ENCODE measurements around the gene TMEM191C. TPM values are rescaled to one million over a fixed set of nuclear protein-coding genes. Genes with fewer than 3 reads are reported as not detected.
"Not testable (repeated sequence)": the region's sequence is repeated elsewhere in the genome, so short reads cannot be mapped to it uniquely, and the experiment has no call there.

Gene TMEM191C
- total and polyA plus RNA-seq, 2 of the 13 experiments (the other 11 are each of a cell fraction or from before 2014, with no cell fraction given) = 1.2 to 2.9 TPM

DNA sequence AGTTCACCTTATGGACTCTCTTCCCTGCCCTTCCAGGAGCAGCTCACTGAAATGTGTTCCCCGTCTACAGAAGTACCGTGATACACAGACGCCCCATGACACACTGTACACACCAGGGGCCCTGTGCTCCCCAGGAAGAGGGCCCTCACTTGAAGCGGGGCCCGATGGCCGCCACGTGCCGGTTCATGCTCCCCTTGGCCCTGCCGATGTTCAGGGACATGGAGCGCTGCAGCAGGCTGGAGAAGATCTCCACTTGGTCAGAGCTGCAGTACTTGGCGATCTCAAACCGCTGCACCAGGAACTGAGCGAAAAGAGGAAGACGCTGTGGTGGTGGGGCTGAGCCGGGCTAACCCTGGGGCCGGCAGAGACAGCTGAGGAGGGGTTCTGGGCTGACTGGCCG lies 20.5 kb downstream of the TMEM191C start:
- H3K9me3 ChIP-seq (ENCODE audit: low read length); BruUV-seq (replicated peaks); ATAC-seq; H3K4me1 ChIP-seq (ENCODE audit: insufficient read depth, low read length); H3K27ac ChIP-seq (ENCODE audit: extremely low read length, insufficient read depth, low read length); H2AFZ ChIP-seq (ENCODE audit: low read length); H3K9ac ChIP-seq (ENCODE audit: insufficient read depth, low read depth, low read length); intact Hi-C loops (cut with micrococcal nuclease; ENCODE audit: unreplicated experiment); POLR2A ChIA-PET; FAIRE-seq; H3K79me2 ChIP-seq (ENCODE audit: insufficient read depth, low read length); H4K20me1 ChIP-seq (ENCODE audit: insufficient read depth, low read length); H3K27me3 ChIP-seq (ENCODE audit: control insufficient read depth in 1 of 2, insufficient read depth in 2 of 2, low read length in 2 of 2); H3K36me3 ChIP-seq (replicated peaks in 1 of 2; ENCODE audit: control insufficient read depth in 1 of 2, insufficient read depth in 2 of 2, low read length in 2 of 2); H3K4me3 ChIP-seq (replicated peaks in 1 of 3; ENCODE audit: insufficient read depth in 1 of 3, low read depth in 2 of 3, low read length in 3 of 3); DNase-seq (ENCODE audit: low spot score); CTCF ChIA-PET (ENCODE audit: low intra/inter-chr PET ratio, low total read pairs); H3K4me2 ChIP-seq (ENCODE audit: low read depth, low read length); in situ Hi-C loops (cut with HindIII; ENCODE audit: extremely low pct_ligation_motif_present, low pct_unique_long_range_greater_than_20kb): not testable (repeated sequence)
- WGBS (ENCODE audit: low lambda C conversion rate) = no CpG with 5 or more reads among the region's 17 CpGs

DNA sequence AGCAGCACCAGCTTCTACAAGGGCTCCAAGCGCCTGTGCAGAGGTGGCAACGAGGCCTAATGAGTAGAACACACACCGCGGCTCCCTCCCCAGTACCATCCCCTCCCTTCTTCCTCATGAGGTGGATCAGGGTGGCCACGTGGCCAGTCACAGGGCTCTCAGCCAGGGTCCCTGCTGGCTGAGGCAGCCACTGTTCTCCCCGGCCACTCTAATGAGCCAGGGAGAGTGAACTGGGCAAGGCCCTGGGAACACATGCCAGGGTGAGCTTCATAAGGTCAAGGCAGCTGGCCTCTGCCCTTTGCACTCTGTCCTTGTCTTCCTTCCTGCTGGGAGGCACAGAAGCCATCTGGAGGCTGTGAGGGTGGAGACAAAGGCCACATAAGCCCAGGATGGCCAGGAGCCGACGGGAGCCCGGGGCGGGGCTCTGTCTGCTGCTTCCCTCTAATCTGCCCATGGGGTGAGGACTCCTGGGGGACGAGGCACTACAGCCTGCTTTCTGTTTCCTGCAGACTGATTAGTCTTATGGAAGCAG lies 22.0 kb downstream of the TMEM191C start:
- H3K36me3 ChIP-seq (replicated peaks in 1 of 2; ENCODE audit: control insufficient read depth in 1 of 2, insufficient read depth in 2 of 2, low read length in 2 of 2); H3K9me3 ChIP-seq (ENCODE audit: low read length); H3K79me2 ChIP-seq (ENCODE audit: insufficient read depth, low read length); intact Hi-C loops (cut with micrococcal nuclease; ENCODE audit: unreplicated experiment); H3K4me3 ChIP-seq (replicated peaks in 1 of 3; ENCODE audit: insufficient read depth in 1 of 3, low read depth in 2 of 3, low read length in 3 of 3); H3K4me1 ChIP-seq (ENCODE audit: insufficient read depth, low read length); H3K4me2 ChIP-seq (ENCODE audit: low read depth, low read length); FAIRE-seq; POLR2A ChIA-PET; in situ Hi-C loops (cut with HindIII; ENCODE audit: extremely low pct_ligation_motif_present, low pct_unique_long_range_greater_than_20kb); H2AFZ ChIP-seq (ENCODE audit: low read length); H3K27me3 ChIP-seq (ENCODE audit: control insufficient read depth in 1 of 2, insufficient read depth in 2 of 2, low read length in 2 of 2); BruUV-seq (replicated peaks); DNase-seq (ENCODE audit: low spot score); H3K27ac ChIP-seq (ENCODE audit: extremely low read length, insufficient read depth, low read length); CTCF ChIA-PET (ENCODE audit: low intra/inter-chr PET ratio, low total read pairs); H3K9ac ChIP-seq (ENCODE audit: insufficient read depth, low read depth, low read length); H4K20me1 ChIP-seq (ENCODE audit: insufficient read depth, low read length): not testable (repeated sequence)
- no CpG with 5 or more reads among the region's 11 CpGs for WGBS (ENCODE audit: low lambda C conversion rate)
- peak; percentile 11; the same call in 1 of the 3 replicates for ATAC-seq

DNA sequence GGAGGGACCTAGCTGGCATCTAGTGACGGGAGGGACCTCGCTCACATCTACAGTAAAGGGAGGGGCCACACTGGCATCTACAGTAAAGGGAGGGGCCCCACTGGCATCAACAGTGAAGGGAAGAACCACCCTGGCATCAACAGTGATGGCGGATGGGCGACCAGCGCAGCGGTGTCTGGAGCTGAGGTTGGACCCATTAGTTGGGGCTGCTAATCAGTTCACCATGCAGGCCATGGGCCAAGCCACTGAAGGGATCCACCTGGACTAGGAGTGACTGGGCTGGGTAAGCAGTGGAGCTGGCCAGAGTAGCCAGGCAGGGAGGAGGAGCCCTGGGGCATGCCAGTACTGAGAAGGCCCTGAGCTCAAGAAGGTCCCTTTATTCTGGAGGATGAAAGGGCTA lies 23.4 kb downstream of the TMEM191C start:
- H4K20me1 ChIP-seq (ENCODE audit: insufficient read depth, low read length); POLR2A ChIA-PET; H3K36me3 ChIP-seq (replicated peaks in 1 of 2; ENCODE audit: control insufficient read depth in 1 of 2, insufficient read depth in 2 of 2, low read length in 2 of 2); ATAC-seq; H3K4me1 ChIP-seq (ENCODE audit: insufficient read depth, low read length); H3K27me3 ChIP-seq (ENCODE audit: control insufficient read depth in 1 of 2, insufficient read depth in 2 of 2, low read length in 2 of 2); H3K9me3 ChIP-seq (ENCODE audit: low read length); FAIRE-seq; in situ Hi-C loops (cut with HindIII; ENCODE audit: extremely low pct_ligation_motif_present, low pct_unique_long_range_greater_than_20kb); BruUV-seq (replicated peaks); H3K4me3 ChIP-seq (replicated peaks in 1 of 3; ENCODE audit: insufficient read depth in 1 of 3, low read depth in 2 of 3, low read length in 3 of 3); H3K4me2 ChIP-seq (ENCODE audit: low read depth, low read length); H3K9ac ChIP-seq (ENCODE audit: insufficient read depth, low read depth, low read length); intact Hi-C loops (cut with micrococcal nuclease; ENCODE audit: unreplicated experiment); CTCF ChIA-PET (ENCODE audit: low intra/inter-chr PET ratio, low total read pairs); H3K79me2 ChIP-seq (ENCODE audit: insufficient read depth, low read length); H3K27ac ChIP-seq (ENCODE audit: extremely low read length, insufficient read depth, low read length); H2AFZ ChIP-seq (ENCODE audit: low read length); DNase-seq (ENCODE audit: low spot score): not testable (repeated sequence)
- no CpG with 5 or more reads among the region's 6 CpGs for WGBS (ENCODE audit: low lambda C conversion rate)

DNA sequence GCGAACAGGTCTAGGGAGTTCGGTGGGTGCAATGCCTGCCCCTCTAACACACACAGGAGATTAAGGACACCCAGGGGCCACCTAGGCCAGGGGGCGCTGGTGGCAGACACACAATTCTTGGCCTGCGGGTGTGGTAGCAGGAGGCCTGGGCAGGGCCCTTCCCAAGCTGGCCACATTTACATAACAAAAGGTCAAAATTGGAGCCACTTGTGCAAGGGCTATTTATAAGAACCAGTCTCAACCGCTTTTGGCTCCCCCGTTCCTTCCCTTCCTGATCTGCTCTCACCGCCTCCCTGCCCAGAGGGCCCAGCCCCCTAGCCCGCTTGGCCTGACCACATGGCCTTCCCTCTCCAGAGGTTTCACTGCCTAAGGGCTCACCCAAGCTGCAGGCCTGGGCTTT lies 25.1 kb downstream of the TMEM191C start:
- POLR2A ChIA-PET; H3K79me2 ChIP-seq (ENCODE audit: insufficient read depth, low read length); in situ Hi-C loops (cut with HindIII; ENCODE audit: extremely low pct_ligation_motif_present, low pct_unique_long_range_greater_than_20kb); H3K9me3 ChIP-seq (ENCODE audit: low read length); CTCF ChIA-PET (ENCODE audit: low intra/inter-chr PET ratio, low total read pairs); FAIRE-seq; H4K20me1 ChIP-seq (ENCODE audit: insufficient read depth, low read length); H3K36me3 ChIP-seq (replicated peaks in 1 of 2; ENCODE audit: control insufficient read depth in 1 of 2, insufficient read depth in 2 of 2, low read length in 2 of 2); DNase-seq (ENCODE audit: low spot score); H3K9ac ChIP-seq (ENCODE audit: insufficient read depth, low read depth, low read length); H3K4me3 ChIP-seq (replicated peaks in 1 of 3; ENCODE audit: insufficient read depth in 1 of 3, low read depth in 2 of 3, low read length in 3 of 3); H3K4me2 ChIP-seq (ENCODE audit: low read depth, low read length); H3K27me3 ChIP-seq (ENCODE audit: control insufficient read depth in 1 of 2, insufficient read depth in 2 of 2, low read length in 2 of 2); ATAC-seq; H3K27ac ChIP-seq (ENCODE audit: extremely low read length, insufficient read depth, low read length); BruUV-seq (replicated peaks); H2AFZ ChIP-seq (ENCODE audit: low read length); intact Hi-C loops (cut with micrococcal nuclease; ENCODE audit: unreplicated experiment); H3K4me1 ChIP-seq (ENCODE audit: insufficient read depth, low read length): not testable (repeated sequence)
- WGBS (ENCODE audit: low lambda C conversion rate) = no CpG with 5 or more reads among the region's 8 CpGs

Measured in HepG2 (cell line).